Neural progenitor cell (in vitro differentiated cells): Measurements from ENCODE around the gene CHRND. TPM values are rescaled to one million over a fixed set of nuclear protein-coding genes. Genes with fewer than 3 reads are reported as not detected.

Source experiments
- DNase-seq: peaks from one replicate; pipeline ENCODE4 v3.0.0-alpha.2; 2016; ENCODE audit warnings: low spot score
- H2AFZ ChIP-seq: fragments of 200-600 bp; sonication (generic); replicated peaks from 2 replicates; pipeline ENCODE4 v1.6.1; 2016; ENCODE audit warnings: antibody characterized with exemption
- H3F3A ChIP-seq: fragments of 200-600 bp; sonication (generic); 2 replicates; pipeline ENCODE4 v1.6.1; 2016; ENCODE audit warnings: antibody characterized with exemption, low read depth
- H3K27ac ChIP-seq: fragments of 200-600 bp; sonication (generic); 2 replicates; pipeline ENCODE4 v1.5.1; 2016; ENCODE audit warnings: mild to moderate bottlenecking
- H3K27me3 ChIP-seq: fragments of 200-600 bp; sonication (generic); 2 replicates; pipeline ENCODE4 v1.6.1; 2016; ENCODE audit warnings: mild to moderate bottlenecking, moderate library complexity
- H3K36me3 ChIP-seq: fragments of 200-600 bp; sonication (generic); 2 replicates; pipeline ENCODE4 v1.5.1; 2016
- H3K4me1 ChIP-seq: fragments of 200-600 bp; sonication (generic); 2 replicates; pipeline ENCODE4 v1.6.1; 2016; ENCODE audit warnings: mixed run types
- H3K4me2 ChIP-seq: fragments of 200-600 bp; sonication (generic); 2 replicates; pipeline ENCODE4 v1.6.1; 2016
- H3K4me3 ChIP-seq: fragments of 200-600 bp; sonication (generic); 2 replicates; pipeline ENCODE4 v1.5.1; 2016
- H3K79me2 ChIP-seq: fragments of 200-600 bp; sonication (generic); 2 replicates; pipeline ENCODE4 v1.6.1; 2016; ENCODE audit warnings: low read depth
- H3K9ac ChIP-seq: fragments of 200-600 bp; sonication (generic); 2 replicates; pipeline ENCODE4 v1.6.1; 2016
- H3K9me3 ChIP-seq: fragments of 200-600 bp; sonication (generic); 2 replicates; pipeline ENCODE4 v1.5.1; 2016; ENCODE audit warnings: low read depth
- H4K20me1 ChIP-seq: fragments of 200-600 bp; sonication (generic); 2 replicates; pipeline ENCODE4 v1.6.1; 2016; ENCODE audit warnings: low read depth
- H3K27ac Mint-ChIP-seq: 3 replicates; pipeline ENCODE4 v1.8.0; 2021; ENCODE audit warnings: mixed read lengths
- H3K27me3 Mint-ChIP-seq: 2 replicates; pipeline ENCODE4 v1.8.0; 2022; ENCODE audit warnings: low read depth, mild to moderate bottlenecking, inconsistent platforms, moderate library complexity, mixed read lengths; ENCODE audit not compliant: insufficient read depth
- H3K36me3 Mint-ChIP-seq: 3 replicates; pipeline ENCODE4 v1.8.0; 2021; ENCODE audit warnings: mixed read lengths
- H3K4me1 Mint-ChIP-seq: 3 replicates; pipeline ENCODE4 v1.8.0; 2021; ENCODE audit warnings: mixed read lengths
- H3K4me3 Mint-ChIP-seq: 3 replicates; pipeline ENCODE4 v1.8.0; 2021; ENCODE audit warnings: mild to moderate bottlenecking, moderate library complexity, mixed read lengths
- H3K9me3 Mint-ChIP-seq: 3 replicates; pipeline ENCODE4 v1.8.0; 2020; ENCODE audit warnings: mixed read lengths
- CTCF ChIP-seq: fragments of 200-600 bp; sonication (generic); IDR thresholded peaks from 2 replicates; pipeline ENCODE4 v1.5.1; 2017; ENCODE audit warnings: antibody characterized with exemption, mild to moderate bottlenecking
- EZH2 ChIP-seq: fragments of 200-600 bp; sonication (generic); IDR thresholded peaks from 2 replicates; pipeline ENCODE4 v1.6.1; 2017; ENCODE audit warnings: antibody characterized with exemption, mild to moderate bottlenecking, moderate library complexity
- EZH2phosphoT487 ChIP-seq: fragments of 200-600 bp; sonication (generic); IDR thresholded peaks from 2 replicates; pipeline ENCODE4 v1.6.1; 2017; ENCODE audit warnings: antibody characterized with exemption
- total RNA-seq: library from RNA; depleted of rRNA; stranded (reverse); fragments of >200 nt; gene quantifications from 2 replicates; pipeline ENCODE4 v1.2.3, GENCODE V29; 2015; ENCODE audit warnings: low replicate concordance

Gene CHRND
- total RNA-seq, 1 donor from 2014 or later: not detected

GRCh38 chr2:232543491-232543890, 17.5 kb downstream of the CHRND start:
- Mint-ChIP-seq H3K36me3 (peaks cover 21% of the 10 kb centered on the region), H3K9me3 (peaks cover 6% of the 10 kb centered on the region), H3K27ac (no peak overlapping the region), H3K27me3 (peaks cover 2% of the 10 kb centered on the region), H3K4me3 (no peak overlapping the region), H3K4me1 (peaks cover 6% of the 10 kb centered on the region)
- Histone ChIP-seq H3K36me3 (no peaks in the 10 kb centered on the region), H2AFZ (no peak overlapping the region), H3K4me3 (no peak overlapping the region), H3K4me2 (no peak overlapping the region), H3K79me2 (peaks cover 12% of the 10 kb centered on the region), H3K27me3 (no peaks in the 10 kb centered on the region), H3K9me3 (no peaks in the 10 kb centered on the region), H4K20me1 (no peaks in the 10 kb centered on the region), H3K27ac (no peak overlapping the region), H3F3A (no peaks in the 10 kb centered on the region), H3K9ac (no peak overlapping the region), H3K4me1 (peaks cover 7% of the 10 kb centered on the region)
- no peak for DNase-seq
- TF ChIP-seq CTCF: no peak
- TF ChIP-seq EZH2phosphoT487: no peak
- no peak for TF ChIP-seq EZH2

- Mint-ChIP-seq H3K4me1 (peaks cover 2% of the 10 kb centered on the region), H3K9me3 (peaks cover 12% of the 10 kb centered on the region), H3K4me3 (no peak overlapping the region), H3K36me3 (peaks cover 27% of the 10 kb centered on the region), H3K27me3 (peaks cover 2% of the 10 kb centered on the region), H3K27ac (no peak overlapping the region)
- Histone ChIP-seq H2AFZ (no peak overlapping the region), H3F3A (no peaks in the 10 kb centered on the region), H3K4me2 (no peak overlapping the region), H3K9me3 (no peaks in the 10 kb centered on the region), H3K27me3 (no peaks in the 10 kb centered on the region), H3K27ac (no peak overlapping the region), H3K79me2 (peaks cover 18% of the 10 kb centered on the region), H3K36me3 (no peaks in the 10 kb centered on the region), H3K4me3 (no peak overlapping the region), H4K20me1 (no peaks in the 10 kb centered on the region), H3K9ac (no peak overlapping the region), H3K4me1 (peaks cover 4% of the 10 kb centered on the region)
- no peak for DNase-seq
- TF ChIP-seq EZH2 (no peak), CTCF (no peak), EZH2phosphoT487 (no peak)
Measured at GRCh38 chr2:232543928-232544631, 18.1 kb downstream of the CHRND start.

- H3K36me3 ChIP-seq: no peaks in the 10 kb centered on the region
- no peaks in the 10 kb centered on the region for H4K20me1 ChIP-seq
- H3K27ac ChIP-seq: no peak overlapping the region
- no peaks in the 10 kb centered on the region for H3K9me3 ChIP-seq
- DNase-seq: no peak
- Mint-ChIP-seq H3K4me3 (no peak overlapping the region), H3K36me3 (peaks cover 32% of the 10 kb centered on the region), H3K27me3 (peaks cover 2% of the 10 kb centered on the region), H3K9me3 (peaks cover 17% of the 10 kb centered on the region), H3K4me1 (peaks cover 2% of the 10 kb centered on the region), H3K27ac (no peak overlapping the region)
- H3K4me3 ChIP-seq: no peak overlapping the region
- no peak overlapping the region for H3K9ac ChIP-seq
- H3K4me2 ChIP-seq: no peak overlapping the region
- peaks cover 24% of the 10 kb centered on the region for H3K79me2 ChIP-seq
- TF ChIP-seq EZH2: no peak
- no peak for TF ChIP-seq CTCF
- no peak for TF ChIP-seq EZH2phosphoT487
- no peaks in the 10 kb centered on the region for H3K27me3 ChIP-seq
- H2AFZ ChIP-seq: no peak overlapping the region
- H3K4me1 ChIP-seq: peaks cover 3% of the 10 kb centered on the region
- peaks cover 3% of the 10 kb centered on the region for H3F3A ChIP-seq
Measured at GRCh38 chr2:232544674-232545073, 18.7 kb downstream of the CHRND start.
